GM12801 (cell line): ENCODE data around the gene SV2C.

ENCODE experiments used
- CTCF ChIP-seq: IDR thresholded peaks from one replicate; pipeline ENCODE4 v1.5.1; 2011; ENCODE audit warnings: control low read depth; ENCODE audit not compliant: insufficient read length; ENCODE audit errors: extremely low read depth

The SV2C gene

GRCh38 chr5:76372323-76373054 lies 289.3 kb downstream of the SV2C start:
- no peak for TF ChIP-seq CTCF

DNA sequence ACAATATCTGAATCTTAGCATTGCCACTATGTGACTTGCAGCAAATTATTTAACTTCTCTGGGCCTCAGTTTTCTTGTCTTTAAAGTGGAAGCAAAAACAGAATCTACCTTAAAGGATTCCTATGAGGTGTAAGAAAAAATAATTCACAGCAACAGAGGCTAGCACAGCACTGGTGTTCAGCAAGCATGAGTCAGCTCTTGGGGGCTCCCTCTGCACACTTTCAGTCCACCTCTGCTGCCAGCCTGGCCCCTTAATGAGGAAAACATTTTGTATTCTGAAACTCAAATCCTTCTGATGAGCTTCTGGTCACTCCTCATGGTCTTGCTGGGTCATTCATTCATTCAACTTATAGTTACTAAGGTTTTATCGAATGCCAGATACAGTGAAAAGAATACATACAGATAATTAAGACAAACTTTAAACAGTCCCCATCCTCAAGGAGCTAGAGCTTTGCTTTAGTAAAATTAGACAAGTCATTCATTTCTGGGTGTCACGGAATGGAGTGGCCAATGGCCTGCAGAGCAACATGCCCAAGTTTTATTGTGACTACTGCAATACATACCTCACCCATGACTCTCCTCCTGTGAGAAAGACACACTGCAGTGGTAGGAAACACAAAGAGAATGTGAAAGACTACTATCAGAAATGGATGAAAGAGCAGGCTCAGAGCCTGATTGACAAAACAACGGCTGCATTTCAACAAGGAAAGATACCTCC lies 293.1 kb downstream of the SV2C start:
- no peak for TF ChIP-seq CTCF

DNA sequence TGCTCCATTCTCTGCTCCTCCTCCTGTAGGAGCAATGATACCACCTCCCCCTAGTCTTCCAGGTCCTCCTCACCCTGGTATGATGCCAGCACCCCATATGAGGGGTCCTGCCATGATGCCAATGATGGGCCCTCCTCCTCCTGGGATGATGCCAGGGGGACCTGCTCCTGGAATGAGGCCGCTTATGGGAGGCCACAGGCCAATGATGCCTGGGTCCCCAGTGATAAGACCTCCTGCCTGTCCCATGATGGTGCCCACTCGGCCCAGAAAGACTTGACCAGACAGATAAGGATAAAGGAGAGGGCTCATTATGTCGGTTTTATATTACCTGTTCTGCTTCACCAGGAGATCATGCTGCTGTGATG lies 293.7 kb downstream of the SV2C start:
- no peak for TF ChIP-seq CTCF

- TF ChIP-seq CTCF = no peak
These were observed 295.2 kb downstream of the SV2C start for GRCh38 chr5:76378355-76378754.

GRCh38 chr5:76379316-76379715 lies 296.1 kb downstream of the SV2C start:
- no peak for TF ChIP-seq CTCF

GRCh38 chr5:76379855-76380254 lies 296.7 kb downstream of the SV2C start:
- TF ChIP-seq CTCF = no peak

DNA sequence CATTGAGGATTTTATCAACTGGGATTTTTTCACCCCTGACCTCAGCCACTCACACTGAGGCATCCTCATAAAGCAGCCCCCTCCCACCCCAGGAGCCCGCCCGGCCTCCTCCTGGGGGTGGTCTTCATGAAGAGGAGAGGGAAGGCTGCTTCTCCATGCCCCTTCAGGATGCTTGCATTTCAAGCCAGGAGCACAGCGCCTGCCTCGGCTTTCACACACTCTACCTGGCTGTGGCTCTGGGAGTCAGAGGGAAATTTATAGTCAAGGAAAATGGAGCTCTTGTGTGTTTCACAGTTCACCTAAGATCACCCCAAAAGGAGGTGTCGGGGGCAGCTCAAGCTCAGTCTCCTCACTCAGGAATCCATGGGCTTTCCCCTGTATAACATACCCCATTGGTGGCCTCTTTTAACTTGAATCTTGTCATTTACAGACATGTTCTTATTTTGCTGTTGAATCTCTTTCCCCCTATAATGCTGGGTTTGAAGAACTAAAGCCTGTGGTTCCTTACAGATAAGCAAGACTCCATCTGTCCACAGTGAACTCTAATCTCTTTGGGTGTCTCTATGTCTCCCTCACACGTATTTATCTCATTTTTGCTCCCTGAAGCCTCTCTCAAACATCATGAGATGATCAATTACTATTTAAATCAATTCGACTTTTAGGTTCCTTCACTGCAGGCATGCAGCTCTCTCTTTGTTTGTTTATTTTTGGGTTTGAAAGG lies 297.3 kb downstream of the SV2C start:
- TF ChIP-seq CTCF = no peak
